ENCODE results near the gene CPSF3. TPM values are rescaled to one million over a fixed set of nuclear protein-coding genes. Genes with fewer than 3 reads are reported as not detected.

CPSF3 gene
- total and polyA plus RNA-seq, 2 of the 8 experiments (the other 6 are each of a cell fraction or from before 2014, with no cell fraction given), result 44.5 to 93.3 TPM

GRCh38 chr2:9493478-9493877 lies 70.0 kb downstream of the CPSF3 start:
- no peaks in the 10 kb centered on the region for H3K27me3 ChIP-seq (replicated peaks in 1 of 4; ENCODE audit: control insufficient read depth in 3 of 4, extremely low read depth in 1 of 4, insufficient read depth in 3 of 4, low read length in 3 of 4)
- no peak overlapping the region for H3K14ac ChIP-seq (ENCODE audit: insufficient read length)

More at GRCh38 chr2:9493478-9493877, 70.0 kb downstream of the CPSF3 start:
- Histone ChIP-seq H2AK5ac (ENCODE audit: low read depth, low read length) (no peak overlapping the region), H2AFZ (ENCODE audit: low read length) (no peak overlapping the region), H3K18ac (ENCODE audit: extremely low read depth, low read length) (no peak overlapping the region), H2BK12ac (ENCODE audit: low read depth, low read length) (no peak overlapping the region), H3K79me2 (ENCODE audit: control insufficient read depth in 1 of 2, insufficient read depth in 2 of 2, low read length in 2 of 2) (no peaks in the 10 kb centered on the region), H3K4me1 (replicated peaks in 1 of 4; ENCODE audit: control insufficient read depth in 3 of 4, insufficient read depth in 4 of 4, low read length in 3 of 4) (no peaks in the 10 kb centered on the region), H3K79me1 (ENCODE audit: low read depth, low read length) (no peaks in the 10 kb centered on the region), H4K5ac (ENCODE audit: insufficient read length, low read depth, low read length) (no peak overlapping the region), H3K36me3 (ENCODE audit: control insufficient read depth in 2 of 4, insufficient read depth in 4 of 4, low read length in 3 of 4) (peaks cover 23 to 71% (median 48%) of the 10 kb centered on the region in 4 experiments), H3K9me3 (ENCODE audit: insufficient read depth in 2 of 2, low read depth in 1 of 2, low read length in 1 of 2) (no peaks in the 10 kb centered on the region), H2BK120ac (replicated peaks; ENCODE audit: low read depth, low read length) (no peak overlapping the region), H3K4me2 (ENCODE audit: insufficient read depth in 1 of 2, low read depth in 2 of 2, low read length in 2 of 2) (no peak overlapping the region), H3K23ac (ENCODE audit: insufficient read length) (no peak overlapping the region), H4K91ac (replicated peaks; ENCODE audit: insufficient read length, low read length) (no peak overlapping the region), H3K4ac (replicated peaks; ENCODE audit: insufficient read length, low read depth, low read length) (no peak overlapping the region), H3K27ac (ENCODE audit: low read depth, low read length) (no peak overlapping the region), H4K8ac (ENCODE audit: extremely low read depth, insufficient read depth, low read length) (no peak overlapping the region), H3K9ac (replicated peaks in 1 of 4; ENCODE audit: extremely low read depth in 1 of 4, low read depth in 3 of 4, low read length in 3 of 4) (no peak overlapping the region), H2BK5ac (ENCODE audit: low read depth, low read length) (no peak overlapping the region), H4K20me1 (replicated peaks in 1 of 2; ENCODE audit: control insufficient read depth in 1 of 2, insufficient read depth in 2 of 2, low read length in 2 of 2) (peaks cover 0 to 1% of the 10 kb centered on the region in 2 experiments), H3K23me2 (ENCODE audit: low read depth, low read length) (no peaks in the 10 kb centered on the region), H2BK15ac (ENCODE audit: low read length) (no peak overlapping the region), H3K56ac (replicated peaks; ENCODE audit: insufficient read length, low read depth, low read length) (no peak overlapping the region), H3K4me3 (ENCODE audit: extremely low read depth in 1 of 4, insufficient read depth in 2 of 4, low read depth in 3 of 4, low read length in 4 of 4) (no peak overlapping the region), H2BK20ac (ENCODE audit: low read length) (no peak overlapping the region)
- ChIA-PET POLR2A (ENCODE audit: partially characterized antibody) (no interaction called here), CTCF (ENCODE audit: partially characterized antibody) (interaction anchor here (0.6 kb wide), 1 partner anchor 118 kb away, joined by 3 read pairs; no protein-coding TSS in a partner anchor)
- TF ChIP-seq SRF (IDR thresholded peaks at IDR 0.05; ENCODE audit: low read depth, low read length), result no peak
- no peak for FAIRE-seq
- DNase-seq (ENCODE audit: low read depth in 1 of 2, low spot score in 2 of 2), result no peak
- 88% methylated on average over 3 of the region's 3 CpGs; no CpG with 5 or more reads in 1 of the 2 experiments for WGBS, 2 experiments (ENCODE audit: extremely low coverage in 1 of 2, insufficient coverage in 1 of 2, insufficient read length in 1 of 2, insufficient replicate concordance in 2 of 2, low coverage in 1 of 2, low lambda C conversion rate in 2 of 2, missing lambda C conversion rate in 1 of 2)
